NCI-H82 (cell line): ENCODE data around the gene ZNF66.
"Not testable (repeated sequence)": the region's sequence is repeated elsewhere in the genome, so short reads cannot be mapped to it uniquely, and the experiment has no call there.

Source experiments
- DNase-seq: peaks from one replicate; lab custom pipeline; 2025; lab: John Stamatoyannopoulos, UW

The ZNF66 gene

DNA sequence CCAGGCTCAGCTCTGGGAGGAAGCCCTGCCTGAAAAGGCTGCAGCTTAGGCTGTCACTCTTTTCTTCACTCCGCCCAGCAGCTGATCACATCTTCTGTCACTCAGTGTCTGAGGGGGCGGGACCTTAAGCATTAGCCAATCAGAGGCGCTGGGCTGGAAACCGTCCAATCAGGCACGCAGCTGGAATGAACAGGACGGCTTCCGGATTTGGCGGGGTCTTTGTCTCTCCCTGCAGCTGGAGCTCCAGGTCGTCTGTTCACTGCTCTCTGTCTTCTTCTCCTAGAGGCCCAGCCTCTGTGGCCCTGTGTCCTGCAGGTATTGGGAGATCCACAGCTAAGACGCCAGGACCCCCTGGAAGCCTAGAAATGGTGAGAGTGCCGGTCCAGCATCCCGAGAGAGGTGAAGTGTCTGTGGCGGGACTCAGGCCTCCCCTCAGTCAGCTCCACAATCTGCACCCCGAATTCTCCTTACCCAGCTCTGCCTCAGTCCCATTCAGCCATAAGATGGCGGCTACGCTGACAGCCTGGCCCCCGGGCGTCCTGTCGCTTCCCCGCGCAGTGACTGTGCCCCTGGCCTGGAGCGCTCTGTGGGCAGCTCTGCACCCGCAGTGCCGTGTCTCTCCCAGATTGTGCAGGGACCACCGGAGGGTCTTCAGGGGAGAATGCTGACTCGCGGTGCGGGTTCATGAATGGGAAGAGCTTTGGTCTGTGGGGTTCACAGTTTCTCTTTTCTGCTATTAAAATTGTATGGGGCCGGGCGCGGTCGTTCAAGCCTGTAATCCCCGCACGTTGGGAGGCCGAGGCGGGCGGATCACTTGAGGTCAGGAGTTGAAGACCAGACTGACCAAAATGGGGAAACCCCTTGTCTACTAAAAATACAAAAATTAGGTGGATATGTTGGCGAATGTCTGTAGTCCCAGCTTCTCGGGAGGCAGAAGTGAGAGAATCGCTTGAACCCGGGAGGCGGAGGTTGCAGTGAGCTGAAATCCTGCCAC lies at the start of gene ZNF66:
TSS of gene ZNF66 (plus strand) at position 222 of the 994 bp plus-strand sequence. CDS start at position 366, 144 bp downstream.
- peak; percentile 98 for DNase-seq

DNA sequence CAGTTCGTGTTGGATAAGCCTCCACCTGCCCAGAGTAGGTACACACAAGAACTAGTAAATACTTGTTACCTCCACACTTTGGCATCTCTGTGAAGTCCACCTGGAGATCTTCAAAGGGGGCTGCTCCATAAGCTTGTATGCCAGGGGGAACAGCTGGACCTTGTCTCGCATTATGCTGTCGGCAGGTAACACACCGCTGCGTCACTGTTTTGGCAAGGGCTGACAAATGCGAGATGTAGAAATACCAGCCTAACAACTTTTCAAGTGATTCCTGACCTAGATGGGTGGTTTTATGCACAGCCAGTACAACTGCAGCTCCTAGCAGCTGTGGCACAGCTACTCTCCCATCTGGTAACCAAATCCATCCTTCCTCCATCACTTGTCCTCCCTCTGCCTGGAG lies 25.9 kb upstream of the ZNF66 start:
- DNase-seq = not testable (repeated sequence)

DNA sequence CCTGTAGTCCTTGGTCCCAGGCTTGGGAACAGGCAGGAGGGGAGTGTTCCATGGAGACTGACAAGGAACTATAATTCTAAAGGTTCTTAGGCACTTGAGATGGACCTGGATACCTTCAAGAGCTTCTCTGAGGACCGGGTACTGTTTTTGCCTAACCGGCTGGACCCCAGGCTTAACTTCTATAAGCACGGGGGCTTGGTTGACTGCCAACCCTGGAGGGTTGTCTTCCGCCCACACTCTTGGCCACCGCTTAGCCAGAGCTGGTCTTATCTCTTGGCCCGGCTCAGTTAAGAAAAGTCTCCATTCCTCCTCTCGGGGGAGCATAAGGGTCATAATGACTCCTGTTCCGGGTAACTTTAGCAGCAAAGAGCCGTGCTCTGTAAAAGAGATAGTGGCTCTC lies 23.8 kb upstream of the ZNF66 start:
- not testable (repeated sequence) for DNase-seq

DNA sequence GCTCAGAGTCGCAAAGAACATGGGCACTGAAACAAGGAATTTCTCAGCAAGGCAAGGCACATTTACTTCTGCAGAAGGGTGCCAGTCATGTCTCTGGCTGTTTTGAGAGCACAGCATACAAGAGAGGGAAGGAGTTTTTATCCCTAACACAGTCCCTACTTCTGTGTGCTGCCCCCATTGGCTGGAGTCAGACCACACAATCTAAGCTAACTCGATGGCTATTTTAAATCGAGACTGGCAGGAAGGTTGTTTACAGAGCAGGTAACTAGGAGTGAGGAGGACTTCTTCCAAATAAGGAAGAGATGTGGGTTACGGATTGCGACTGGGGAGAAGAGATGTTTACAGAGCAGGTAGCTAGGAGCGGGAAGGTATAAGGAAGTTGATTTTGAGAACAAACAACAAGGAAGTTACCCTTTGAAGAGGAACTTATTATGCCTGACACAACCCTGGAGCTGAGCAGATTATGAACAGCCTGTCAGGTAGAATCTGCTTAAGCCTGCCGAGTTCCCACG lies 6.8 kb upstream of the ZNF66 start:
- not testable (repeated sequence) for DNase-seq

DNA sequence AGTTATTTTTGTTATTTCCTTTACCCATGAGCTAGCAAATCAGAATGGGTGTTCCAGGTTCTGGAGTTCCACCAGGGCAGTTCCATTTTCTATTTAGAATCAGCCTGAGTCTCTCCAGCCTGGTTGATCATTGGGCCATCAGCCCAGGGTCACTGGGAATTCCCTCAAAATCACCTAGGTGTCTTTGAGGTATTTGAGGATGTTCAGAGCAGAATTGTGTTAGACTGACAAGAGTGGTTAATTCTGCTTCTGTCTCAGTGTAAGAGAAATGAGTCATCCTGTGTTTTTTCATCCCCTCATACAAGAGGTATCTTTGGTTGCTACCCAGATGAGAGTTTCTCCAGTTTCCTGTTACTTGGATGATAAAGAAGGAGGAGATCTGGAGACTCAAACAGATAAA lies 11.7 kb downstream of the ZNF66 start:
- DNase-seq = no peak

DNA sequence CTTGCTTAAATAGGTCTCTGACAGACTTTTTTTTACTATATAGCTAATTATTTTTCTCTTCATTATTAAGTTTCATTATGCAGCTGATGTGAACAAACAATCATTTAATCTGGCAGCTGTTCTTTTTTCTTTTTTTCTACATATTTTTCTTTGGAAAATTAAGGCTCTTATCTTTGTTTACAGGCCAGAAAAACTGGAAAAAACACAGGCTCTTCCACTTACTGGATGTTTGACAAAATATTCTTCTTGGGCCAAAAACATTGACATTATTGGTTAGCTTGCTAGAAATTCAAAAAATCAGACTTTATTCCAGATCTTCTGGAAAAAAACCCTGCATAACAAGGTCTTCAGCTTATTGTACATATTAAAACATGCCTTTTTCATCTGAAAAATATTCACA lies 15.7 kb downstream of the ZNF66 start:
- DNase-seq = no peak

DNA sequence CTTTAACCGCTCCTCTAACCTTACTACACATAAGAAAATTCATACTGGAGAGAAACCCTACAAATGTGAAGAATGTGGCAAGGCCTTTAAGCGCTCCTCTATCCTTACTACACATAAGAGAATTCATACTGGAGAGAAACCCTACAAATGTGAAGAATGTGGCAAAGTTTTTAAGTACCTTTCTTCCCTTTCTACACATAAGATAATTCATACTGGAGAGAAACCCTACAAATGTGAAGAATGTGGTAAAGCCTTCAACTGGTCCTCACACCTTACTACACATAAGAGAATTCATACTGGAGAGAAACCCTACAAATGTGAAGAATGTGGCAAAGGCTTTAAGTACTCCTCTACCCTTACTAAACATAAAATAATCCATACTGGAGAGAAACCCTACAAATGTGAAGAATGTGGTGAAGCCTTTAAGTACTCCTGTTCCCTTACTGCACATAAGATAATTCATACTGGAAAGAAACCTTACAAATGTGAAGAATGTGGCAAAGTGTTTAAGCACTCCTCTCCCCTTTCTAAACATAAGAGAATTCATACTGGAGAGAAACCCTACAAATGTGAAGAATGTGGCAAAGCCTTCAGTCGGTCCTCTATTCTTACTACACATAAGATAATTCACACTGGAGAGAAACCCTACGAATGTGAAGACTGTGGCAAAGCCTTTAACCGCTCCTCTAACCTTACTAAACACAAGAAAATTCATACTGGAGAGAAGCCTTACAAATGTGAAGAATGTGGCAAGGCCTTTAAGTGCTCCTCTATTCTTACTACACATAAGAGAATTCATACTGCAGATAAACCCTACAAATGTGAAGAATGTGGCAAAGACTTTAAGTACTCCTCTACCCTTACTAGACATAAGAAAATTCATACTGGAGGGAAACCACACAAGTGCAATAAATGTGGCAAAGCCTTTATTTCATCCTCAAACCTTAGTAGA lies 30.5 kb downstream of the ZNF66 start:
- DNase-seq = not testable (repeated sequence)

DNA sequence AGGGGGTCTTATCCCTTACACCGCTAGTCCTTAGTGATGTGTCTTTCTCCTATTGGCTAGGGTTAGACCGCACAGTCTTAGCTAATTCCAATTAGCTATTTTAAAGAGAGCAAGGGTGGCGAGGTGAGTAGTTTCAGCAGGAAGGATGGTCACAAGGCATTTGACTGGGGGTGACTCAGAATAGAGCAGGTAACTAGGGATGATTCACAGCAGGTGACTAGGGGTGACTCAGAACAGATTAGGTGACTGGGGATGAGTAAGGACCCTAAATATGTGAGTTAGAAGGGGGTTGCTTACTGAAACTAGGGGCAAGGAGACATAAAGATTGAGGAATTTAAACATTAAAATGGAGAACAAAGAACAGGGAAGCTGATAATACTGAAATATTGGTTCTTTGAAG lies 64.3 kb downstream of the ZNF66 start:
- no peak for DNase-seq
